ENCODE results near the gene EPB41L2.

The EPB41L2 gene

DNA sequence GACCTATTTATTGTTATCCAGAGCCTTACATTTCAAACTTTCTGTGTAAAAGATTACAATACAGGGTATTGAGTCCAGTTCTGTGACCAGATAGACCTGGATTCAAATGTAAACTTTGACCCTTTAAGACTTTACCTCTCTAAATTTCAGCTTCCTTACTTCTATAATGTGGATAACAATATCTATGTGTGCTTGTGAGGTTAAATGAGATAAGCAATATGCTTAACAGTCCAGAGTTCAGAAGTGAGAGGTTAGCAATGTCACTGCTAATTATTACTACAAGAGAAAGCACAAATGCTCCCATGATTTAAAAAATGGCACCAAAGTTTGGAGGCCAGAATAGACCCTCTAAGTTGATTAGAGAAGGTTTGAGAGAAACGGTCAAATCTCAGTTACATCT lies 27.5 kb downstream of the EPB41L2 start:
- TF ChIP-seq POLR2AphosphoS5 (IDR thresholded peaks at IDR 0.05; ENCODE audit: low read depth, low read length) (no peak), SIN3A (IDR thresholded peaks at IDR 0.05; ENCODE audit: borderline replicate concordance, insufficient read depth, low read length) (no peak), TAF1 (IDR thresholded peaks at IDR 0.05; ENCODE audit: borderline replicate concordance, insufficient read depth, low read length) (no peak), FOXP2 (optimal IDR thresholded peaks at IDR 0.05; ENCODE audit: borderline replicate concordance, extremely low read depth, extremely low read length, insufficient read depth) (no peak)
- TF ChIP-seq, protein P1, sequence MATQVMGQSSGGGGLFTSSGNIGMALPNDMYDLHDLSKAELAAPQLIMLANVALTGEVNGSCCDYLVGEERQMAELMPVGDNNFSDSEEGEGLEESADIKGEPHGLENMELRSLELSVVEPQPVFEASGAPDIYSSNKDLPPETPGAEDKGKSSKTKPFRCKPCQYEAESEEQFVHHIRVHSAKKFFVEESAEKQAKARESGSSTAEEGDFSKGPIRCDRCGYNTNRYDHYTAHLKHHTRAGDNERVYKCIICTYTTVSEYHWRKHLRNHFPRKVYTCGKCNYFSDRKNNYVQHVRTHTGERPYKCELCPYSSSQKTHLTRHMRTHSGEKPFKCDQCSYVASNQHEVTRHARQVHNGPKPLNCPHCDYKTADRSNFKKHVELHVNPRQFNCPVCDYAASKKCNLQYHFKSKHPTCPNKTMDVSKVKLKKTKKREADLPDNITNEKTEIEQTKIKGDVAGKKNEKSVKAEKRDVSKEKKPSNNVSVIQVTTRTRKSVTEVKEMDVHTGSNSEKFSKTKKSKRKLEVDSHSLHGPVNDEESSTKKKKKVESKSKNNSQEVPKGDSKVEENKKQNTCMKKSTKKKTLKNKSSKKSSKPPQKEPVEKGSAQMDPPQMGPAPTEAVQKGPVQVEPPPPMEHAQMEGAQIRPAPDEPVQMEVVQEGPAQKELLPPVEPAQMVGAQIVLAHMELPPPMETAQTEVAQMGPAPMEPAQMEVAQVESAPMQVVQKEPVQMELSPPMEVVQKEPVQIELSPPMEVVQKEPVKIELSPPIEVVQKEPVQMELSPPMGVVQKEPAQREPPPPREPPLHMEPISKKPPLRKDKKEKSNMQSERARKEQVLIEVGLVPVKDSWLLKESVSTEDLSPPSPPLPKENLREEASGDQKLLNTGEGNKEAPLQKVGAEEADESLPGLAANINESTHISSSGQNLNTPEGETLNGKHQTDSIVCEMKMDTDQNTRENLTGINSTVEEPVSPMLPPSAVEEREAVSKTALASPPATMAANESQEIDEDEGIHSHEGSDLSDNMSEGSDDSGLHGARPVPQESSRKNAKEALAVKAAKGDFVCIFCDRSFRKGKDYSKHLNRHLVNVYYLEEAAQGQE (IDR thresholded peaks at IDR 0.05; ENCODE audit: insufficient read depth in 1 of 2, low read depth in 2 of 2, low read length in 2 of 2) = no peak

DNA sequence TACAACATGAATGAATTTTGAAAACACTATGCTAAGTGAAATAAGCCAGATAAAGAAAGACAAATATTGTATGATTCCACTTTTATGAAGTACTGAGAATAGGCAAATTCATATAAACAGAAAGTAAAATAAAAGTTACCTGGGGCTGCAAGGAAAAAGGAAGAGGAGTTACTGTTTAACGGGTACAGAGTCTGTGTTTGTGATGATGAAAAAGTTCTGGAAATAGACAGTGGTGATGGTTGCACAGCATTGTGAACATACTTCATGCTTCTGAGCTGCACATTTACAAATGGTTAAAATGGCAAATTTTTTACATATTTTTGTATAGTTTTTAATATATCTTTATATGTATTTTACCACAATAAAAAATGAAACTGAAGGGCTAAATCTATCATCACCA lies 29.4 kb downstream of the EPB41L2 start:
- TF ChIP-seq, protein P1 (IDR thresholded peaks at IDR 0.05; ENCODE audit: insufficient read depth in 1 of 2, low read depth in 2 of 2, low read length in 2 of 2) = no peak
- TF ChIP-seq FOXP2 (optimal IDR thresholded peaks at IDR 0.05; ENCODE audit: borderline replicate concordance, extremely low read depth, extremely low read length, insufficient read depth) = no peak
- no peak for TF ChIP-seq SIN3A (IDR thresholded peaks at IDR 0.05; ENCODE audit: borderline replicate concordance, insufficient read depth, low read length)
- TF ChIP-seq TAF1 (IDR thresholded peaks at IDR 0.05; ENCODE audit: borderline replicate concordance, insufficient read depth, low read length) = no peak
- no peak for TF ChIP-seq POLR2AphosphoS5 (IDR thresholded peaks at IDR 0.05; ENCODE audit: low read depth, low read length)

GRCh38 chr6:131029626-131030297 lies 33.3 kb downstream of the EPB41L2 start:
- TF ChIP-seq, protein P1 (IDR thresholded peaks at IDR 0.05; ENCODE audit: insufficient read depth in 1 of 2, low read depth in 2 of 2, low read length in 2 of 2) = no peak
- no peak for TF ChIP-seq POLR2AphosphoS5 (IDR thresholded peaks at IDR 0.05; ENCODE audit: low read depth, low read length)
- no peak for TF ChIP-seq TAF1 (IDR thresholded peaks at IDR 0.05; ENCODE audit: borderline replicate concordance, insufficient read depth, low read length)
- TF ChIP-seq FOXP2 (optimal IDR thresholded peaks at IDR 0.05; ENCODE audit: borderline replicate concordance, extremely low read depth, extremely low read length, insufficient read depth) = no peak
- no peak for TF ChIP-seq SIN3A (IDR thresholded peaks at IDR 0.05; ENCODE audit: borderline replicate concordance, insufficient read depth, low read length)

DNA sequence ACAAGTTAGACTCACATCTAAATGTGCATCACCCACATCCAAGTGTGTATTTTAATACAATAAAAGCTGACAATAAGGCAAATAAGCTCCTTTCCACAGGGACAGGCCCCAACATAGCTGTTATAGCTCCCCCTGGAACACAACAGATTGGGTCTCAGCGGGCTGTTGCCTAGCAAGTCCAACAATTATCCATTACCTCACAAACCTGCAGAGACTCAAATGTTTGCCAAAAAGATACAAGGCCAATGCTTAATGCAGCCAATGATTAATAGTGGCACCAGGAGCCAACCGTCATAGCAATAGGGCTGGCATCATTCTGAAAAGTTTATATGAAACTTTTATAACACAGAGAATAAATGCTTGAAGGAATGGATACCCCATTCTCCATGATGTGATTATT lies 35.7 kb downstream of the EPB41L2 start:
- TF ChIP-seq POLR2AphosphoS5 (IDR thresholded peaks at IDR 0.05; ENCODE audit: low read depth, low read length) (no peak), FOXP2 (optimal IDR thresholded peaks at IDR 0.05; ENCODE audit: borderline replicate concordance, extremely low read depth, extremely low read length, insufficient read depth) (no peak), TAF1 (IDR thresholded peaks at IDR 0.05; ENCODE audit: borderline replicate concordance, insufficient read depth, low read length) (no peak), SIN3A (IDR thresholded peaks at IDR 0.05; ENCODE audit: borderline replicate concordance, insufficient read depth, low read length) (no peak)
- TF ChIP-seq, protein P1 (IDR thresholded peaks at IDR 0.05; ENCODE audit: insufficient read depth in 1 of 2, low read depth in 2 of 2, low read length in 2 of 2) = no peak
